Brain pericyte (primary cell): ENCODE measurements around the gene ITM2C.
A peak's percentile ranks its signal among the peaks of the same experiment; 100 is the strongest.

Experiments used
- DNase-seq: peaks from one replicate; pipeline ENCODE4 v3.0.0-alpha.2; 2012; ENCODE audit warnings: low read depth, low spot score

ITM2C gene, protein sequence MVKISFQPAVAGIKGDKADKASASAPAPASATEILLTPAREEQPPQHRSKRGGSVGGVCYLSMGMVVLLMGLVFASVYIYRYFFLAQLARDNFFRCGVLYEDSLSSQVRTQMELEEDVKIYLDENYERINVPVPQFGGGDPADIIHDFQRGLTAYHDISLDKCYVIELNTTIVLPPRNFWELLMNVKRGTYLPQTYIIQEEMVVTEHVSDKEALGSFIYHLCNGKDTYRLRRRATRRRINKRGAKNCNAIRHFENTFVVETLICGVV

DNA sequence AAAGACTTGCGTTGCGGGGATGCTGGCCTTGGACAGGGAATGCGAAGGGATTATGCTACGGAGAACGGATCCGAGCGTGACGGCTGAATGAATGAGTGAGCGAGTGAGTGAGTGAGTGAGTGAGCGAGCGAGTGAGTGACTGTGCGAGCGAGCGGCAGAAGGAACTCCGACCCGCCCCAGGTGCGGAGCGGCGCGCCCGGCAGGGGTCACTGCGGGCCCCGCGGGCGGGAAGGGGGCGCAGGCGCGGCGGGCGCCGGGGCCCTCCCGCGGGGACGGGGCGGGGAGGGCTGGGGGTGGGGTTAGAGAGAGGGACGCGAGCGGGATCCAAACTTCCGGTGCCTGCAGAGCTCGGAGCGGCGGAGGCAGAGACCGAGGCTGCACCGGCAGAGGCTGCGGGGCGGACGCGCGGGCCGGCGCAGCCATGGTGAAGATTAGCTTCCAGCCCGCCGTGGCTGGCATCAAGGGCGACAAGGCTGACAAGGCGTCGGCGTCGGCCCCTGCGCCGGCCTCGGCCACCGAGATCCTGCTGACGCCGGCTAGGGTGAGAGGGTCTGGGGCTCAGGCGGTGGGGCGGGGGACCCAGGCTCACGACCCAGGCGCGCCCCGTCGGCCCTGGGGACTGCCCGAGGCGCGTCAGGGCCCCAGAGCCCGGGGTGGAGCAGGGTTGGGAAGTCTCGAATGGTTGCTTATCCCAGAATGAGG, at the start of gene ITM2C:
Gene ITM2C, plus strand, starts transcription at position 338 of the 702 bp plus-strand sequence. Its CDS starts 84 bp downstream, at position 422.
- no peak for DNase-seq

DNA sequence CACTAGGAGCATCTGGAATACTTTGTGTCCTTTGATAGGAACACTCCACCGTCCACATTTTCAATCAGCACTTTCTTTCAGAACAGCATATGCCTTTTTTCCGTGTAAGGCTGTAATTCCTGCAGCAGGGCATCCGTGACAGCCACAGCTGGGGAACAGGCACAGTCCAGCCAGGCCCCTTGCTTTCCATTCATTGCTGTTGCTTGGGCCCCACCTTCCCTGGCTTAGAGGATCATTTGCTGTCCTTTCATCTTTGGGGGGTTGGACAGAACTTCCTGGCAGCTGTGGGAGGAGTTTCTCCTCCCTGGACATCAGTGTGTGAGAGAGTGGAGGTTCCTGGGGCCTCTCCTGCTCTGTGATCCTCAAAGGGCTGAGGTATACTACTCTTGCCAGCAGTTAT, 49.7 kb upstream of the ITM2C start:
- no peak for DNase-seq

GRCh38 chr2:230816735-230817134, 48.0 kb upstream of the ITM2C start:
- DNase-seq: no peak

DNA sequence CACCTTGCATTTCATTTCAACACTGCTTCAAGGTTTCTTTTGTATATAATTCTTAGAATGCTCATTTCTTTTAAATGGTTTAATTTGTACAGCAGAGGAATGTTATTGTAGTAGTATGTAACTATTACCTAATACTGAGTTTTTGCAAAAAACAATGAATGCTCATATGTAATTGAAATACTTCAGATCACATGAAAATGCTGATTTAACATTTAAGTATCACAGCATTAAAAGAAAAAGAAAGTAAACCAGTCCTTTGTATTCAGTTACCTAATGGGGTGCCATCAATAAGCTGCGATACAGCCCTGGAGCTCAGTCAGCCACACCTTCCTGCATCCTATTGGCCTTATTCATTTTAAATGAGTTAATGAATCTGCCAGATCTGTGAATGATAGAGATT, 45.3 kb upstream of the ITM2C start:
- DNase-seq: no peak

DNA sequence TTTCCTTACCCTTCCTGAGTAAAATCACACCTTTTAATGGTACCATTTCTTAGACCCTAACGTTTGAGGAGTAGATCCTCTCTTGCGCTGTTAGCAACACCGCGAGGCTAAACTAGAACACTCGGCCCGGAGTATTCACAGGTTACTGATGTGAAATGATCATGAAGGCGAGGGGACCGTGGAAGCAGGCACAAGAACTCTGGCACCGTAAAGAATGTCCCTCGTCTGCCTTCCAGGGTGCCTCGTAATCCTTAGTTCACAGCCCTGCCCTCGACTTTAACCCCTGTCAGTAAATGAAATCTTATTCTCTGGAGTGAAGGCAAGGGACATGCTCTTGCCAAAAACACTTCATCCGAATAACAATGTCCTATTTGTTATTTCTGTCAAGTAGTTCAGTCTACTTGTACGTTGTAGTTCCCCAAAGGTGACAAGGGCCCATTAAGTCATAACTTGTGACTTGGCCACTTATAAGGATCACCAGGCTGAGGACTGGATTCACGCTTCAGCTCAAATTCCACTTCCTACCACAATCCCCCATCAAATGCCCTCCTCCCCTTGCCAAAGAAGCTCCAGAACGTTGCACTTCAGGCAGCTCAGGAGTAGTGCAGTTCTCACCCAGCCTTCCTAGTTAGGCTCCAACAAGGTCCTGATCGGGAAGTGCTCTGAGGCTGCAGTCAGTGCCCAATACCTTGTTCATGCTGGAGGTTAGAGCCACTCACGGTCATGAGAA, 43.3 kb upstream of the ITM2C start:
- no peak for DNase-seq

DNA sequence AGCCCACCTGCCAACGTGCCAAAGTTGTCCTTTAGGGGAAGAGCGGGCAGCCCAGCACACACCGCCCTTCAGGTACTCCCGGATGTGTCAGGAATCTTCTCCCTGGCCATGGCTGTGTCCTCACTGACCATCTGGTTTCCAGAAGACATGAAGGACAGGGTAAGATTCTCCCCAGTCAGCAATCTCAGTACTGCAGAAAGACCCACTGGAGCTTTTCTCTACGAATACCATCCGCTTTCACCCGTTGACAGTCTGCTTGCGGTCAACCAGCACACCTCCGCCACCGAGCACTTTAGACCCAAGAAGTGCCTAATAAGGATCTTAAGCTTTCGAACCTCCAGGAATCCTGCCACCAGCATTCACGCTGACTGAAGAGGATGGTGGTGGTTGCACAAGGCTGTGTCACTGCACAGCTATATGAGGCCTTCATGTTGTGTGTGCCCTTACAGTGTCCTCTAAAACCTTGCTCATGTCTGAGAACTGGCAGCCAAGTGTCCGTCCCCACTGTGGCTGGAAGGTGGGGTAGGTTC, 42.7 kb upstream of the ITM2C start:
- DNase-seq: no peak

DNA sequence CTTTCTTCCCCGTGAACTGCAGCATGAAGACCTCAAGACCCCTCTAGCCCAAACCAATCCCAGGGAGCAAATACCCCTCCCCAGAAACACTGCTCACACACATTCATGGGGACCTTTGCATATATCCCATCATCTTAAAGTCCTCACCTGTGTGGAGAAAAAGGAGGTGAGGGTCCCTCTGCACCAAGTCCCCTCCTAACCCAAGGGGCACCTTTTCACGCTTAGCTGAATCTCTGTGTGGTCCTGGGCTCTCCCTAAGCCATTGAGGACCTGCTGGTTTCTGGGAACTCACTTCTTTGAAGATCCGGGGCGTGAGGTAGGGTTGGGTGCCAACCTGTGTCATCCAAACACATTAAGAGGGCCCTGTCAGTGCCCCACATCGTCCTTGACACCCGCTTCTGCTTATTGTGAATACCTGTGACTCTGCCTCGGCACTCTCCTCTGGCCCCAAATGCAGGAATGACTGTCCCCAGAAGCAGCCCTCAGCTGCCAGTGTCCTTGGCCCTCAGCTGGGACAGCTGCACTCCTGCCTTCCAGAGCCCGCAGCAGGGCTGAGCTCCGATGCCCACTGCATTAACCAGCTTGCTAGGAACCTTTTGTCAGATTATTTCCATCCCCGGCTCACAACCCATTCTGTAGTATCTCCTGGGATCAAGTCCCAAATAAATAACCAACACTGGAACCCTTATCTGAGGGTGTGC, 41.3 kb upstream of the ITM2C start:
- no peak for DNase-seq

GRCh38 chr2:230824406-230824978, 40.2 kb upstream of the ITM2C start:
- DNase-seq: peak; percentile 17

- no peak for DNase-seq
Measured at GRCh38 chr2:230825354-230825753, 39.4 kb upstream of the ITM2C start.

DNA sequence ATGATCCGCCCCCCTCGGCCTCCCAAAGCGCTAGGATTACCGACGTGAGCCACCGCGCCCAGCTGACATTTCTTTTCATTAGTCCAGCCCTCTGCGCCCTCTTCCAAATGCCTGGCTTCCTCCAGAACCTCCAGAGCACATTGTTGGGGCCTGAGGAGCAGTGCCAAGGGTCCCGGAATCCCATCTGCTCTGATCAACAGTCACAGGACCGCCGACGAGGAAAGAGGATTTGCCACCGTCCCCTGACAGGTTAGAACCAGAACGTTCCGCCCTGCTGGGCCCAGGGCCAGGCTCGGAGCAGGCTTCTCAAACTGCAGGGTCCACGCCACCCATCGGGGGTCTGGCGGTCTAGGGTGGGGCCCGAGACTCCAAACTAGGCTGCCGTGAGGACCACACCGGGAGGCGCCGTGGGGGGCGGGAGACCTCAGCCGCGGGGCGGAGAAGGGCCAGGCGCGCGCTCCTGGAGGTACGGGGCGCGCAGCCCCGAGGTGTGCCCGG, 36.9 kb upstream of the ITM2C start:
- DNase-seq: no peak

GRCh38 chr2:230828272-230828961, 36.3 kb upstream of the ITM2C start:
- DNase-seq: no peak

- no peak for DNase-seq
Measured at GRCh38 chr2:230829293-230829692, 35.4 kb upstream of the ITM2C start.

GRCh38 chr2:230829959-230830358, 34.8 kb upstream of the ITM2C start:
- DNase-seq: no peak

- DNase-seq: no peak
Measured at GRCh38 chr2:230830428-230830827, 34.3 kb upstream of the ITM2C start.

- DNase-seq: no peak
Measured at GRCh38 chr2:230840301-230840700, 24.4 kb upstream of the ITM2C start.

DNA sequence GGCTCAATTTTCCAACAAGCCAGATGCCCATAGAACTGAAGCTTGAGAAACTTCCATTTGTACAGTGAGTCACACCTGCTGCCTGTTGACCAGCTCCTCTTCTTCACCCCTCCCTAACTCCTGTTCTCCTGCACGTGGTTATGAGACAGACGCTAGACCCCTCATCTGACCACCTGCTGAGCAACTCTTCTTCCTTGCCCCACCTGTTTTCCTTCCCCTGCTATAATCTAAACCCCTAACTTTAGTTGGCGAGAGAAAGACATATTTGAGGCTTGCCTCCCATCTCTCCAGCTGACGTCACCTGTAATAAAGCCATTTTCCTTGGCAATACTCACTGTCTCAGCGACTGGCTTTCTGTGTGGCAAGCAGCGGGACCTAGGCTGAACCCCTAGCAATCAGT, 22.3 kb upstream of the ITM2C start:
- no peak for DNase-seq

DNA sequence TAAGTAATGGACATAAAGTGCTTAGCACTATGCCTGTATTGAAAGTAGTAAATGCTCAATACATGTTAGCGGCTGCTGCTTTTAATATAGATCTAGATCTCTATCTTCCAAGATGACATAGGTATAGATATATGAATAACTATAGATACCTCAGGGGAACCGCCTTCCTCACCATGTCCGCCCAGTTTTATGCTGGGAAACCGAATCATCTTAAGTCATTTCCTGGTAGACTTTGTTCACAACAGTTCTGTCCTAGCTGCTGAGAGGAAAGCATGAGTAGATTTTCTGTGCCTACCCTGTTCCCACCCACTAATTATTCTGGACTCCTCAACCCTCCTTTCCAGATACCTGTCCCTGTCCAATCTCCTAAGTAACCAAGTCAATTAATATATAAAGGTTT, 21.6 kb upstream of the ITM2C start:
- no peak for DNase-seq

DNA sequence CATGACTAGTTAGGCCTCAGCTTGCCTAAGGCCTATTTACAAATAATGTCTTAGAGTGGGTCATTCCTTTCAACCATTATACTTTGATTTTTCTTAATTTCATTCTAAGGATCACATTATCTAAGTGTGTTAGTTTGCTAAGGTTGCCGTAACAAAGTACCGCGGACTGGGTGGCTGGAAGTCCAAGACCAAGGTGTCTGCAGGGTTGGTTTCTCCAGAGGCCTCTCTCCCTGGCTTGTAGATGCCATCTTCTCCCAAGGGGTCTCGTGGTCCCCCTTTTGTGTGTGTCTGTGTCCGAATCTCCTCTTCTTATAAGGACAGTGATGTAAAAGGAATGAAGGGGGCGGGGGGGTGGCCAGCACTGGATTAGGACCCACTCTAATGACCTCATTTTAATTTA, 18.4 kb upstream of the ITM2C start:
- DNase-seq: no peak

GRCh38 chr2:230847883-230848388, 16.8 kb upstream of the ITM2C start:
- no peak for DNase-seq

DNA sequence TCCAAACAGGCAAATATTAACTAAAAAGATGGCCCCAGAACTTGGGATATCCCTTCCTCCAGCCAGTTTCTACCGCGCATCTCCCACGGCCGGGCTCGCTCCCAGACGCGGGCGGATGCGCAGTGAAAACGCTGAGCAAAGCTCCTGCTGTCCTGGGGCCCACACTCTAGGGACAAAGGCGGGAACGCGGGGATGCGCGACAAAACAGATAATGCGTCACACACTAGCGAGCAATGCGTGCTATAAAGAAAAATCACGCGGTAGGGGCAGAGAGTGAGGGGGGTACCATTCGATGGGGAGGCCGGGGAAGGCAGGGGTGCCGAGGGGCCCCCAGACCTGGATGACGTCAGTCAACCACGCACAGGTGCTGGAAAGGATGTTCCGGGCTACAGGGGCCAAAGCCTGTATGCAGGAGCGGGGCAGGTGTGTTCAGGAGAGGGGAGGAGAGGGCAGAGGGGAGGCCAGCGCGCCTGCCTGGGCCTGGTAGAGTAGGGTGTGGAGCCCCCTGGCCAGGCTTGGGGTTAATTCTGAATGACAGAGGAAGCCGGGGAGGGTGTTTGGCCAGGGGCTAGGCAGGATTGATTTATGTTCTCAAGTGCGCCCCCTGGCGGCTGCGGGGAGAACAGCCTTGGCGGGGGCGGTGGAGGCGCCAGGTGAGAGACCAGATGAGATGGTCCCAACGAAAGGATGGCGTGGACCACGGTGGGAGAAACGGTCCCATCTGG, 14.9 kb upstream of the ITM2C start:
- DNase-seq: no peak
